Hepatocyte (in vitro differentiated cells): ENCODE measurements around the gene ACOX2.

Experiments used
- EZH2 ChIP-seq: fragments of 200-600 bp; sonication (generic); IDR thresholded peaks from 2 replicates; pipeline ENCODE4 v1.6.1; 2016; ENCODE audit warnings: antibody characterized with exemption, mild to moderate bottlenecking, borderline replicate concordance
- EZH2phosphoT487 ChIP-seq: fragments of 200-600 bp; sonication (generic); IDR thresholded peaks from one replicate; pipeline ENCODE4 v1.6.1; 2018; ENCODE audit warnings: antibody characterized with exemption, mild to moderate bottlenecking, low read depth, moderate library complexity; ENCODE audit not compliant: unreplicated experiment, severe bottlenecking
- TF ChIP-seq, protein P1 (sequence below): fragments of 200-600 bp; sonication (generic); IDR thresholded peaks from 2 replicates; pipeline ENCODE4 v1.5.1; 2016; ENCODE audit warnings: antibody characterized with exemption, mild to moderate bottlenecking; ENCODE audit not compliant: poor library complexity

DNA sequence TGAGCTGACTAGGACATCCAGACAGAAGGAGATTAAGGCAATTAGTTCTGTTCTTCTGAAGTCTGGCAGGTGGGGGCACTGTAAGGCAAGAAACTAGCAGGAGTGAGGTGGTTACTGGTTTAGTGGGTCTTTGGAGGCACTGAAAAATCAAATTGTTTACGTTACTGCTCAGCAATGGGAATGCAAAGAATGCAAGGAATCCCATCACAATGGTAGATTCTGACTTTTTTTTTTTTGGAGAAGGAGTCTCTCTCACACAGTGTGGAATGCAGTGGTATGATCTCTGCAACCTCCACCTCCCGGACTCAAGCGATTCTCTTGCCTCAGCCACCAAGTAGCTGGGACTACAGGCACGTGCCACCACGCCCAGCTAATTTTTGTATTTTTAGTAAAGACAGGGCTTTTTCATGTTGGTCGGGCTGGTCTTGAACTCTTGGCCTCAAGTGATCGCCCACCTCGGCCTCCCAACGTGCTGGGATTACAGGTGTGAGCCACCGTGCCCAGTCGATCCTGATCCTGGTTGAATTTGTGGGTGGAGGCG is 23.9 kb upstream of the ACOX2 start:
- TF ChIP-seq, protein P1, sequence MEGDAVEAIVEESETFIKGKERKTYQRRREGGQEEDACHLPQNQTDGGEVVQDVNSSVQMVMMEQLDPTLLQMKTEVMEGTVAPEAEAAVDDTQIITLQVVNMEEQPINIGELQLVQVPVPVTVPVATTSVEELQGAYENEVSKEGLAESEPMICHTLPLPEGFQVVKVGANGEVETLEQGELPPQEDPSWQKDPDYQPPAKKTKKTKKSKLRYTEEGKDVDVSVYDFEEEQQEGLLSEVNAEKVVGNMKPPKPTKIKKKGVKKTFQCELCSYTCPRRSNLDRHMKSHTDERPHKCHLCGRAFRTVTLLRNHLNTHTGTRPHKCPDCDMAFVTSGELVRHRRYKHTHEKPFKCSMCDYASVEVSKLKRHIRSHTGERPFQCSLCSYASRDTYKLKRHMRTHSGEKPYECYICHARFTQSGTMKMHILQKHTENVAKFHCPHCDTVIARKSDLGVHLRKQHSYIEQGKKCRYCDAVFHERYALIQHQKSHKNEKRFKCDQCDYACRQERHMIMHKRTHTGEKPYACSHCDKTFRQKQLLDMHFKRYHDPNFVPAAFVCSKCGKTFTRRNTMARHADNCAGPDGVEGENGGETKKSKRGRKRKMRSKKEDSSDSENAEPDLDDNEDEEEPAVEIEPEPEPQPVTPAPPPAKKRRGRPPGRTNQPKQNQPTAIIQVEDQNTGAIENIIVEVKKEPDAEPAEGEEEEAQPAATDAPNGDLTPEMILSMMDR: peak; percentile 52
- TF ChIP-seq EZH2 (no peak), EZH2phosphoT487 (no peak)
